GM19468 (cell line): ENCODE measurements around the gene FOXL1.

ENCODE experiments used
- ATAC-seq: cut with Tn5 transposase; IDR thresholded peaks from one replicate; pipeline ENCODE4 v1.9.1; 2021; ENCODE audit warnings: mild to moderate bottlenecking, moderate library complexity, moderate number of reproducible peaks; ENCODE audit not compliant: unreplicated experiment; ENCODE audit errors: extremely low read depth

FOXL1 gene

GRCh38 chr16:86547286-86547685 lies 31.1 kb upstream of the FOXL1 start:
- no peak for ATAC-seq

GRCh38 chr16:86549076-86549892 lies 29.1 kb upstream of the FOXL1 start:
- no peak for ATAC-seq

- no peak for ATAC-seq
These were observed 28.5 kb upstream of the FOXL1 start for GRCh38 chr16:86549893-86550190.

GRCh38 chr16:86550281-86550680 lies 28.1 kb upstream of the FOXL1 start:
- no peak for ATAC-seq

- no peak for ATAC-seq
These were observed 25.0 kb upstream of the FOXL1 start for GRCh38 chr16:86553356-86553755.

GRCh38 chr16:86554599-86554916 lies 23.8 kb upstream of the FOXL1 start:
- no peak for ATAC-seq

- peak; percentile 80 for ATAC-seq
These were observed 23.2 kb upstream of the FOXL1 start, which contains the start of gene MTHFSD for GRCh38 chr16:86554917-86555703. MTHFSD (minus strand) TSS chr16:86555235; CDS start chr16:86555184, 51 bp downstream.

- no peak for ATAC-seq
These were observed 22.7 kb upstream of the FOXL1 start for GRCh38 chr16:86555704-86556075.

GRCh38 chr16:86556576-86556975 lies 21.8 kb upstream of the FOXL1 start:
- ATAC-seq: no peak

GRCh38 chr16:86557587-86557986 lies 20.8 kb upstream of the FOXL1 start:
- ATAC-seq: no peak

GRCh38 chr16:86558355-86559193 lies 19.8 kb upstream of the FOXL1 start:
- no peak for ATAC-seq

- no peak for ATAC-seq
These were observed 18.5 kb upstream of the FOXL1 start for GRCh38 chr16:86559802-86560305.

- ATAC-seq: no peak
These were observed 16.0 kb upstream of the FOXL1 start for GRCh38 chr16:86562356-86562755.

GRCh38 chr16:86563469-86564345 lies 14.6 kb upstream of the FOXL1 start:
- peak; percentile 68 for ATAC-seq

- ATAC-seq: no peak
These were observed 13.1 kb upstream of the FOXL1 start for GRCh38 chr16:86565181-86565631.

GRCh38 chr16:86565644-86566511 lies 12.5 kb upstream of the FOXL1 start:
- no peak for ATAC-seq

- no peak for ATAC-seq
These were observed 11.8 kb upstream of the FOXL1 start, which contains the start of gene FOXC2 for GRCh38 chr16:86566601-86566965. FOXC2 (plus strand) TSS chr16:86566829; CDS start chr16:86567336, 507 bp downstream.

GRCh38 chr16:86566966-86567700 lies 11.2 kb upstream of the FOXL1 start:
- no peak for ATAC-seq
